OCI-LY1 (cell line): ENCODE results near the gene TTLL3.

Source experiments
- CTCF ChIP-seq: fragments of 200-600 bp; sonication (generic), shearing (Covaris generic); IDR thresholded peaks from 2 replicates; pipeline ENCODE4 v1.5.1; 2017; ENCODE audit warnings: mild to moderate bottlenecking, antibody characterized with exemption, low read length, moderate library complexity, mixed read lengths
- EZH2 ChIP-seq: fragments of 200-600 bp; sonication (generic), shearing (Covaris generic); IDR thresholded peaks from 2 replicates; pipeline ENCODE4 v1.8.0; 2017; ENCODE audit warnings: borderline replicate concordance, mixed run types, mild to moderate bottlenecking, antibody characterized with exemption, low read length, moderate library complexity, mixed read lengths

GRCh38 chr3:9859530-9860025 lies 49.5 kb downstream of the TTLL3 start:
- no peak for TF ChIP-seq CTCF
- no peak for TF ChIP-seq EZH2
